Activated B cell treated with CpG ODN at 0.5 μM for 24 hours (primary cell): ENCODE results near the gene BIK. TPM values are rescaled to one million over a fixed set of nuclear protein-coding genes. Genes with fewer than 3 reads are reported as not detected.

Source experiments
- ATAC-seq: fragments of 200-7000 bp; cut with Tn5 transposase; one replicate; pipeline ENCODE4 v1.10.0; 2021; ENCODE audit warnings: low read depth, mild to moderate bottlenecking, moderate library complexity
- CTCF ChIA-PET: fragments of 350-600 bp; sonication (Branson Sonifier 250); formaldehyde crosslinking; loops from one replicate; lab custom pipeline; 2021; ENCODE audit warnings: antibody characterized with exemption; lab: Charles Lee
- POLR2A ChIA-PET: fragments of 350-600 bp; sonication (Branson Sonifier 250); formaldehyde crosslinking; loops from one replicate; lab custom pipeline; 2021; ENCODE audit warnings: antibody characterized with exemption; lab: Charles Lee
- DNase-seq: peaks from one replicate; pipeline ENCODE4 v3.0.0; 2022
- H3K27ac Mint-ChIP-seq: one replicate; pipeline ENCODE4 v1.8.0; 2020; ENCODE audit warnings: mixed read lengths
- H3K27me3 Mint-ChIP-seq: one replicate; pipeline ENCODE4 v1.8.0; 2021; ENCODE audit warnings: mixed read lengths
- H3K36me3 Mint-ChIP-seq: one replicate; pipeline ENCODE4 v1.8.0; 2021; ENCODE audit warnings: low read depth, mixed read lengths
- H3K4me1 Mint-ChIP-seq: one replicate; pipeline ENCODE4 v1.8.0; 2021; ENCODE audit warnings: mixed read lengths
- H3K4me3 Mint-ChIP-seq: one replicate; pipeline ENCODE4 v1.8.0; 2020; ENCODE audit warnings: mild to moderate bottlenecking, mixed read lengths
- H3K9me3 Mint-ChIP-seq: one replicate; pipeline ENCODE4 v1.8.0; 2020; ENCODE audit warnings: mixed read lengths
- intact Hi-C: fragments of 100-400 bp; cut with micrococcal nuclease; formaldehyde crosslinking; loops from one replicate; pipeline ENCODE4 v1.15.1; 2024
- total RNA-seq: library from RNA; stranded (reverse); gene quantifications from 2 replicates; pipeline ENCODE4 v1.2.3, GENCODE V29; 2022
- TF ChIP-seq, protein P1 (sequence below): fragments of 200-600 bp; IDR thresholded peaks from one replicate; pipeline ENCODE4 v1.8.0; 2022; ENCODE audit warnings: antibody characterized with exemption, mild to moderate bottlenecking

BIK gene
- total RNA-seq, 1 donor from 2014 or later = 2.6 TPM

DNA sequence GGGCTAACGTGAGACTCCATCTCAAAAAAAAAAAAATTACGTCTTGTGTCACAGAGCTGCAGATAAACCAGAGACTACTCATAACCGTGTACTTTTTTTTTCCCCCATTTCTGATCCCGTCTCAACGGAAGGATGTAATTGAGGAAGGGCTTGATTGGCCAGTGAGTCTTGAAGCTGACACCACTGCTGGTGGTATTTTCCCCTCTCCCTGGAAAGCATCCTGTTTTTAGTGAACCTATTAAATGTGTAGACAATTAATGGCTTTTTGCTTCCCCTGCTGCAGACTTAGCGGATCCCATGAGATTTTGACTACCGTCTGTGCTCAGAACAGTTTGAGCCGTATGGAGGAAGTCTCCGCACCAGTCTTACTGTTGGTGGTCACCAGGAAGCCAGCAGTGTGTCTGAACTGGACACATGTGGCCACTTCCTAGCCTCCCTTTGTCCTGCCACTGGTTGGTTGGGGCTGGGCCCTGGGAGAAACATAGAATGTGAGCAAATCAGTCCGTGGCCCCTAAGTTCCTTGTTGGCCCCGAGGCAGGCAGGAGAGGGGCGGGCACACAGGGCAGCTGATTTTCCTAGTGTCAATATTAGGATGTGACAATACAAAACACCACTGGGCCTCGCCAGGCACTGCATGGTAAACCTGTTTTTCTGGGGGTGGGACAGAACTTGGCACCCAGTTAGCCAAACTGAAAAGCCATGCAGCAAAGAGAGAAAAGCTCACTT is 3.1 kb downstream of the BIK start:
- H3K36me3 Mint-ChIP-seq = no peaks in the 10 kb centered on the region
- ChIA-PET POLR2A (interaction anchor here (0.6 to 1.6 kb wide), 2 partner anchors 74 to 84 kb away, joined by 3 to 6 read pairs; no protein-coding TSS in a partner anchor), CTCF (no interaction called here)
- no peaks in the 10 kb centered on the region for H3K9me3 Mint-ChIP-seq
- H3K4me1 Mint-ChIP-seq = peaks cover 44% of the 10 kb centered on the region
- H3K27ac Mint-ChIP-seq = no peak overlapping the region
- peaks cover 34% of the 10 kb centered on the region for H3K27me3 Mint-ChIP-seq
- DNase-seq = no peak
- TF ChIP-seq, protein P1, sequence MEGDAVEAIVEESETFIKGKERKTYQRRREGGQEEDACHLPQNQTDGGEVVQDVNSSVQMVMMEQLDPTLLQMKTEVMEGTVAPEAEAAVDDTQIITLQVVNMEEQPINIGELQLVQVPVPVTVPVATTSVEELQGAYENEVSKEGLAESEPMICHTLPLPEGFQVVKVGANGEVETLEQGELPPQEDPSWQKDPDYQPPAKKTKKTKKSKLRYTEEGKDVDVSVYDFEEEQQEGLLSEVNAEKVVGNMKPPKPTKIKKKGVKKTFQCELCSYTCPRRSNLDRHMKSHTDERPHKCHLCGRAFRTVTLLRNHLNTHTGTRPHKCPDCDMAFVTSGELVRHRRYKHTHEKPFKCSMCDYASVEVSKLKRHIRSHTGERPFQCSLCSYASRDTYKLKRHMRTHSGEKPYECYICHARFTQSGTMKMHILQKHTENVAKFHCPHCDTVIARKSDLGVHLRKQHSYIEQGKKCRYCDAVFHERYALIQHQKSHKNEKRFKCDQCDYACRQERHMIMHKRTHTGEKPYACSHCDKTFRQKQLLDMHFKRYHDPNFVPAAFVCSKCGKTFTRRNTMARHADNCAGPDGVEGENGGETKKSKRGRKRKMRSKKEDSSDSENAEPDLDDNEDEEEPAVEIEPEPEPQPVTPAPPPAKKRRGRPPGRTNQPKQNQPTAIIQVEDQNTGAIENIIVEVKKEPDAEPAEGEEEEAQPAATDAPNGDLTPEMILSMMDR = no peak
- ATAC-seq = no peak
- H3K4me3 Mint-ChIP-seq = no peak overlapping the region
- intact Hi-C loops = loop anchor here (5.0 to 10.0 kb wide), 3 partner anchors 39 to 449 kb away; partner anchors contain the start of gene TSPO

DNA sequence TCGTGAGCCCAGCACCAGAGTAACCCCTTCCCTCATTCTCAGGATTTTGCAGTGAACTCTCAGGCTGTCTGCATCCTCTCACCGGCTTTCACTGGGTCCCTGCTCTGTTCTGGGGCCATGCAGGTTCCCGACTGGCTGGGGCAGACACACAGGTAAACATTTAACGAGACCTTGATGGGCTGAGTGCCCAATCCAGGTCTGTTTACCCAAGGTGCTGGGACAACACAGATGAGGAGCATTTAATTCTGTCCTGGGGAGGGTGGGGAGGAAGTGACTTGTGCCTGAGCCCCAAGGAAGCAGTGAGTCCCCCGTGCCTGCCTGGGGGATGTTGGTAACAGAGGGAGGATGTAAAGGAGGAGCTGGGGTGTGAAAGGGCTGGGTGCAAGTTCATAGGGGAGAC is 4.4 kb downstream of the BIK start:
- peaks cover 56% of the 10 kb centered on the region for H3K4me1 Mint-ChIP-seq

DNA sequence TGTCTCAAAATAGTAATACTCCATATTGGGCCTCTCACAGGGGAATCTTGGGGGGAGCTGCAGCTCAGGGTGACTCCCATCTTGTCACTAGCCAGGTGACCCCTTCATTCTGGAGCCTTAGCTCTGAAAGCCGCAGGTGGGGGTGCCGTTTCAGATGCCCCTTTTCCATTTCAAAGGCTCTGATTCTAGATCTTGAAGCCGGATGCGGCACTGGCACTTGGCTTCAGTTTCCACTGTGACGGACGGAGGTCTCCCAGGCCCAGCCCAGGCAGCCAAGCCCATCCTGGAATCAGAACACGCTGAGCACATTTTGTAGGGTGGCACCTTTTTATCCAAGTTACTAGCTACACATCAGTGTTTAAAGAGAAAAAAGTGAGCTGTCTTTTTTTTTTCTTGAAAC is 6.4 kb downstream of the BIK start:
- DNase-seq (no peak), ATAC-seq (no peak)
- Mint-ChIP-seq H3K27me3 (peaks cover 29% of the 10 kb centered on the region), H3K36me3 (no peaks in the 10 kb centered on the region), H3K9me3 (no peaks in the 10 kb centered on the region), H3K27ac (no peak overlapping the region), H3K4me3 (no peak overlapping the region), H3K4me1 (peaks cover 67% of the 10 kb centered on the region)
- intact Hi-C loops = loop anchor here (10.0 kb wide), 2 partner anchors 342 to 452 kb away; no protein-coding TSS in a partner anchor
- ChIA-PET POLR2A (interaction anchor here (1.0 kb wide), 1 partner anchor 503 kb away, joined by 3 read pairs; the partner anchor contains the start of gene POLDIP3), CTCF (no interaction called here)
- TF ChIP-seq, protein P1 = no peak

More for the DNA sequence above, 4.4 kb downstream of the BIK start:
- Mint-ChIP-seq H3K9me3 (no peaks in the 10 kb centered on the region), H3K4me3 (no peak overlapping the region), H3K36me3 (no peaks in the 10 kb centered on the region), H3K27ac (no peak overlapping the region), H3K27me3 (peaks cover 34% of the 10 kb centered on the region)
- DNase-seq (no peak), ATAC-seq (no peak)
- ChIA-PET POLR2A (interaction anchor here (1.6 kb wide), 1 partner anchor 73 kb away, joined by 3 read pairs; no protein-coding TSS in a partner anchor), CTCF (no interaction called here)
- TF ChIP-seq, protein P1 = no peak
- intact Hi-C loops = loop anchor here (5.0 to 10.0 kb wide), 3 partner anchors 37 to 450 kb away; partner anchors contain the start of gene TSPO

DNA sequence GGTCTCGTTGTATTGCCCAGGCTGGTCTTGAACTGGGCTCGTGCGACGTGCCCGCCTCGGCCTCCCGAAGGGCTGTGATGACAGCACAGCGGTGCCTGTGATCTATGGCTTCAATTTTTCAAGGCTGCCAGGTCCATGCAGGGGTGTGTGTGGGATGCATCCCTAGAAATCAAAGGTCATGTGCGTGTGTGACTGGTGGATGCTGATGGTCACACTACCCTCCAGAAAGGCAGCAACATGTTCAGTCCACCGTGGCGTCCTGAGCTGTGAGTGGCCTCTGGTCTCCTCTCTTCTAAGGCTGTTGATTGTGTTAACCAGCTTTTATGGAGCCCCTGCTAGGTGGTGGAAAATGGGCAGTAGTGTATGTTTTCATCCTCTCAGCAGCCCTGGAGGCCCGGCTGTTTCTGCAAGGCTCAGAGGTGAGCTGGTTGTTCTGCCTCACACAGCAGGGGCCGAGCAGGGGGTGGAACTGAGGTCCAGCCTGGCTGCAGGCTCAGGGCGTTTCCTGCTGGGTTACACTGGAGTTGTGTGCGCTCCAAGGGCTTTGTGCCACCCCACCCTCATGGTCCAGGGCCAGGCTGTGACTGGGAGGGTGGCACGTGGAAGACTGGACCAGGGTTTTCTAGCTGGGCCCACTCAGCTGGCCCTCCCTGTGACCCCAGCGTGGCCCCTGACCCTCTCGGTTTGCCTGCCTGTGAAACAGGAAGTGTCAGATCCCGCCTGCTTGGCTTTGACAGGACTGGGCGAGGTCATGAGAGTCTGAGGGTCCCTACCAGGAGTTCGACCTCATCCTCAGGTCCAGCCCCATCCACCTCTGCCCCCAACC is 7.7 kb downstream of the BIK start:
- ChIA-PET POLR2A (no interaction called here), CTCF (no interaction called here)
- H3K27me3 Mint-ChIP-seq = peaks cover 24% of the 10 kb centered on the region
- peak overlapping the region; percentile 52 for H3K4me3 Mint-ChIP-seq
- peaks cover 78% of the 10 kb centered on the region for H3K4me1 Mint-ChIP-seq
- ATAC-seq (no peak), DNase-seq (no peak)
- peak overlapping the region; percentile 41 for H3K27ac Mint-ChIP-seq
- intact Hi-C loops = loop anchor here (10.0 kb wide), 2 partner anchors 343 to 453 kb away; no protein-coding TSS in a partner anchor
- H3K9me3 Mint-ChIP-seq = no peaks in the 10 kb centered on the region
- H3K36me3 Mint-ChIP-seq = no peaks in the 10 kb centered on the region
- TF ChIP-seq, protein P1 = no peak
